ENCODE data around the gene PPP5C.

DNA sequence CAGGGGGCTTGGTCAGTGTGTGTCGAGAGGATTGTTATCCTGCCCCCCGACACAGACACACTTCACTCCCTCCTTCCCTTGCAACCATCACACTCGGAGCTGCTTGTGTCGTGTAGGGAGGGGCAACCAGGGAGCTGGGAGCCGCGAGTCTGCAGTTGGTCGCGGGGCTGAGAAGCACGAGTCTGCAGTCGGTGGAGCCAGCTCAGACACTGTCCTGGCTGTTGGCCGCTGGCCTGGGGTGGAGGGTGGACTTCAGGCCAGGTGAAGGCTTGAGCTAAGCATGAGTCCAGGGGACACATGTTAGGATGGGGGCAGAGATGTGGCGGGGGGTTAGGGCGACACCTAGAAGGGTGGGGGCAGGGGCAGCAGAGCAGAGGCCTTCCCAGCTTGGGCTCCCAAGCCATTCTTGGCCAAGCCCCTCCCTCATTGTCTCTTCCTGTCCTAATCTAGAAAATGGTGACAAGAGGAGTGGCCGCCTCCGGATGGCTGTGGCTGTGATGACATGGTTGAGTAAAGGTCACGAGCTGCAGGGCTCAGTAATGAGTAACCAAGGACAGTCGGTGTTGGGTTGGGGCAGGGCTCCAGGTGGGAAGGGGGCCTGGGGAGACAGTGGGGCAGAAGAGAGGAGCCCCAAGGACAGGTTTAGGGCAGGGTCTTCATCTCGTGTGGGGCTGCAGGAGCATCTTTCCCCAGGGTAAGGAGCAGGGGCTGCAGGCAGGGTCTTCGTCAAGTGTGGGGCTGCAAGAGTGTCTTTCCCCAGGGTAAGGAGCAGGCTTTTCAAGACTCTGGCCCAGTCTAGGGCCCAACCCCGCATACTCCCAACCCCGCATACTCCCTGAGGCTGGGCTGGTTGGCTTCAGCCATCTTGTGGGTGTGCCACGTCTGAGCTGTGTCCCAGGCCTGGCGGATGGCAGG is 8.6 kb downstream of the PPP5C start:
- TF ChIP-seq POLR2A (IDR thresholded peaks at IDR 0.05; ENCODE audit: low read length) (no peak), GATA1 (IDR thresholded peaks at IDR 0.05; ENCODE audit: low read depth, low read length) (no peak)

Measured in erythroblast (primary cell).